Heart left ventricle (tissue), 13 donors: Measurements from ENCODE around the gene KNG1.

ENCODE experiments used
- POLR2A ChIP-seq, 2 donors: fragments of 450-650 bp; IDR thresholded peaks; one replicate each; pipeline ENCODE4 v1.6.1; 2017; ENCODE audit warnings: antibody characterized with exemption in 2 of 2, mild to moderate bottlenecking in 2 of 2, moderate library complexity in 2 of 2
- TF ChIP-seq, protein P1 (sequence below), 12 donors: fragments of 200-600 bp; sonication (generic) in 4 of 12; IDR thresholded peaks; one replicate each; pipeline versions ENCODE4 v1.5.0 to v1.8.0; 2018 to 2022; ENCODE audit warnings: antibody characterized with exemption in 12 of 12, mild to moderate bottlenecking in 5 of 12
- donor health status: ischemic (EF 13 %, LVEDD 7.1; RV severe dilation, severe dysfunction).
- donor health status: DM: no; HTN: yes; CAD: no.
- donor health status: DM: no; HTN: no; CAD: no.
- donor health status: ischemic (EF 25% LVEDD 6.9; RV normal size, moderate dysfunction).
- donor health status: ischemic (EF 25% LVEDD 5.7; RV mildly dilated, moderate dysfunction).
- donor health status: ischemic (EF 35%, LVEDD 5.7; RV mildly dilated, moderate dysfunction).
- donor health status: nonischemic (EF 11% LVEDD 7.7; RV severe dilation, severe dysfunction).
- donor health status: DM: yes; HTN: yes; CAD: no.
- donor health status: PGD.
- donor health status: ischemic (EF 29% LVEDD 5.4; RV normal size, mild dysfunction).
- donor health status: nonischemic (EF 23%, LVEDD 6.1; RV moderate dilation, normal function).

DNA sequence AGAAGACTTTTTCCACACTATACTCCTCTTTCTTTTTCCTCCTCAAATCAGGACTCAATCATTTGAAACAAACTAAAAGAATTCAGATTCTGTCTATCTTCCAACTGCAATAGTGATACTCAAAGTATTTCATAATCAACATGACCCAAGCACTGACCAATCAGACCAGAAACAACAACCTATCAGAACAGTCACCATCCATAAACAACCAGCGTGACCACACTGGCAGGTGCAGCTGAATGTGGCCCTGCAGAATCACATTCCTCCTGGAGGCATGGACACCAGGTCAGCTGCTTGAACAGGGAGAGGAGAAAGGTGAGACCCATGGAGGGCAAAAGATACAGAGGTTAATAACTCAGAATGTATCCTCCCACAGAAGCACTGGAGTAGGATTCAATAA, 38.0 kb upstream of the KNG1 start:
- TF ChIP-seq POLR2A (IDR thresholded peaks at IDR 0.05) = no peak
- TF ChIP-seq, protein P1, sequence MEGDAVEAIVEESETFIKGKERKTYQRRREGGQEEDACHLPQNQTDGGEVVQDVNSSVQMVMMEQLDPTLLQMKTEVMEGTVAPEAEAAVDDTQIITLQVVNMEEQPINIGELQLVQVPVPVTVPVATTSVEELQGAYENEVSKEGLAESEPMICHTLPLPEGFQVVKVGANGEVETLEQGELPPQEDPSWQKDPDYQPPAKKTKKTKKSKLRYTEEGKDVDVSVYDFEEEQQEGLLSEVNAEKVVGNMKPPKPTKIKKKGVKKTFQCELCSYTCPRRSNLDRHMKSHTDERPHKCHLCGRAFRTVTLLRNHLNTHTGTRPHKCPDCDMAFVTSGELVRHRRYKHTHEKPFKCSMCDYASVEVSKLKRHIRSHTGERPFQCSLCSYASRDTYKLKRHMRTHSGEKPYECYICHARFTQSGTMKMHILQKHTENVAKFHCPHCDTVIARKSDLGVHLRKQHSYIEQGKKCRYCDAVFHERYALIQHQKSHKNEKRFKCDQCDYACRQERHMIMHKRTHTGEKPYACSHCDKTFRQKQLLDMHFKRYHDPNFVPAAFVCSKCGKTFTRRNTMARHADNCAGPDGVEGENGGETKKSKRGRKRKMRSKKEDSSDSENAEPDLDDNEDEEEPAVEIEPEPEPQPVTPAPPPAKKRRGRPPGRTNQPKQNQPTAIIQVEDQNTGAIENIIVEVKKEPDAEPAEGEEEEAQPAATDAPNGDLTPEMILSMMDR (IDR thresholded peaks at IDR 0.05) = no peak
